Psoas muscle (tissue), 8 donors: Measurements from ENCODE around the gene UROC1. TPM values are rescaled to one million over a fixed set of nuclear protein-coding genes. Genes with fewer than 3 reads are reported as not detected.

Source experiments
- ATAC-seq, 4 donors: fragments of 200-7000 bp; cut with Tn5 transposase; one replicate each; pipeline ENCODE4 v1.9.1; 2020; ENCODE audit warnings: moderate library complexity in 3 of 4, mild to moderate bottlenecking in 2 of 4
- DNase-seq, 2 donors: peaks; one replicate each; pipeline ENCODE4 v3.0.0-alpha.2; 2020
- H3K27ac ChIP-seq: fragments of 200-600 bp; one replicate; pipeline ENCODE4 v1.8.0; 2022
- H3K27me3 ChIP-seq, 3 donors: fragments of 200-600 bp in 1 of 3; one replicate each; pipeline versions ENCODE4 v1.6.1 to v1.8.0; 2013 to 2022; ENCODE audit warnings: low read length in 2 of 3, mild to moderate bottlenecking in 2 of 3, moderate library complexity in 1 of 3; ENCODE audit not compliant: insufficient read depth in 3 of 3
- H3K36me3 ChIP-seq, 2 donors: fragments of 200-600 bp in 1 of 2; one replicate each; pipeline versions ENCODE4 v1.6.1 to v1.8.0; 2013 to 2022; ENCODE audit warnings: low read depth in 1 of 2, mild to moderate bottlenecking in 1 of 2, moderate library complexity in 1 of 2; ENCODE audit not compliant: insufficient read depth in 1 of 2
- H3K4me1 ChIP-seq: fragments of 200-600 bp; one replicate; pipeline ENCODE4 v1.8.0; 2022
- H3K4me3 ChIP-seq: fragments of 200-600 bp; one replicate; pipeline ENCODE4 v1.8.0; 2022; ENCODE audit warnings: mild to moderate bottlenecking
- H3K9me3 ChIP-seq: fragments of 200-600 bp; one replicate; pipeline ENCODE4 v1.8.0; 2022
- CTCF ChIP-seq: fragments of 200-600 bp; IDR thresholded peaks from one replicate; pipeline ENCODE4 v1.8.0; 2022; ENCODE audit warnings: antibody characterized with exemption
- WGBS, 3 donors: extraction: QIAGEN DNeasy Blood & Tissue Kit; methylation state at CpG; one replicate each; pipeline versions ENCODE4 v1.1.6 to v1.1.7; 2013; 5-methylcytosine and 5-hydroxymethylcytosine counted together
- intact Hi-C, 2 donors: fragments of 100-400 bp; cut with DNase I; formaldehyde crosslinking; loops; one replicate each; pipeline versions ENCODE4 v1.11.0 to v1.14.2; 2022
- polyA plus RNA-seq, 3 donors: library from polyadenylated mRNA; stranded (reverse); fragments of 200-250 nt; gene quantifications; one replicate each; pipeline ENCODE4 v1.2.3, GENCODE V29; 2013
- total RNA-seq, 4 donors: library from RNA; stranded (reverse); fragmentation: NEBNext Ultra II Directional in 2 of 4; extraction: Animal tissue kit (Norgen Biotek cat#: 25700) in 2 of 4; gene quantifications; one replicate each; pipeline versions ENCODE4 v1.2.1 to v1.2.4, GENCODE V29; 2021 to 2023
- donor health status: healthy with polysubstance abuse.
- donor health status: DM: no; HTN: no; CAD: no; lungs with moderate emphysema.
- donor health status: Bipolar disorder and iron deficiency.
- donor health status: healthy.
- donor health status: DM: yes; HTN: yes; CAD: no.
- donor health status: DM: no; HTN: no; CAD: no.
- donor health status: DM: no; HTN: no; CAD: no.
- donor health status: DM: yes; HTN: yes; CAD: no.

Gene UROC1
- total and polyA plus RNA-seq, 7 donors = 0.03 to 0.13 (median 0.08) TPM; not detected in 4

- H3K4me3 ChIP-seq = peak within 1 kb of the TSS; percentile 65
- TF ChIP-seq CTCF = peak; percentile 4
- H3K27me3 ChIP-seq = peaks cover 0 to 4% (median 0%) of the 10 kb centered on the region in 3 donors
- intact Hi-C loops = loop anchor here (5.0 to 10.0 kb wide), 4 partner anchors 131 to 1023 kb away; partner anchors contain the start of gene TXNRD3 (in 1 of the 2)
- no peaks in the 10 kb centered on the region for H3K9me3 ChIP-seq
- ATAC-seq = peak; percentile 71 to 86 (median 82)
- 6 to 11% (median 7%) methylated on average over 28 to 56 of the region's 56 CpGs for WGBS, 3 donors
- peak; percentile 53 to 62 for DNase-seq
- H3K36me3 ChIP-seq = no peaks in the 10 kb centered on the region
- H3K4me1 ChIP-seq = peaks cover 3% of the 10 kb centered on the region
- H3K27ac ChIP-seq = no peak within 1 kb of the TSS
Measured at GRCh38 chr3:126523745-126524428, 6.3 kb upstream of the UROC1 start, which contains the start of gene CHST13. Gene CHST13 (plus strand): TSS chr3:126524155. CDS start chr3:126524333, 178 bp downstream.

GRCh38 chr3:126522363-126522788 is 4.8 kb upstream of the UROC1 start:
- intact Hi-C loops = loop anchor here (5.0 to 10.0 kb wide), 4 partner anchors 132 to 1025 kb away; partner anchors contain the start of gene TXNRD3 (in 1 of the 2)
- Histone ChIP-seq H3K4me1 (peaks cover 3% of the 10 kb centered on the region), H3K9me3 (no peaks in the 10 kb centered on the region), H3K4me3 (no peak overlapping the region), H3K27ac (no peak overlapping the region), H3K27me3 (peaks cover 0 to 4% (median 0%) of the 10 kb centered on the region in 3 donors), H3K36me3 (no peaks in the 10 kb centered on the region)
- ATAC-seq (peak; percentile 48 to 80 (median 65)), DNase-seq (peak; percentile 53 to 71)
- WGBS, 3 donors = 0 to 3% (median 0%) methylated on average over 6 of the region's 6 CpGs
- TF ChIP-seq CTCF = peak; percentile 92

- TF ChIP-seq CTCF = no peak
- no peak for ATAC-seq
- H3K27me3 ChIP-seq = peaks cover 0 to 4% (median 0%) of the 10 kb centered on the region in 3 donors
- peaks cover 3% of the 10 kb centered on the region for H3K4me1 ChIP-seq
- no peak overlapping the region for H3K27ac ChIP-seq
- peak in 1 of 2 donors; percentile 39 for DNase-seq
- no peaks in the 10 kb centered on the region for H3K36me3 ChIP-seq
- H3K4me3 ChIP-seq = no peak overlapping the region
- WGBS, 3 donors = 68 to 76% (median 72%) methylated on average over 10 to 11 of the region's 11 CpGs
- no peaks in the 10 kb centered on the region for H3K9me3 ChIP-seq
- intact Hi-C loops = loop anchor here (5.0 to 10.0 kb wide), 4 partner anchors 133 to 1026 kb away; partner anchors contain the start of gene TXNRD3 (in 1 of the 2)
Measured at GRCh38 chr3:126521122-126521891, 3.7 kb upstream of the UROC1 start.

- H3K36me3 ChIP-seq = no peaks in the 10 kb centered on the region
- 90% methylated on average over 10 of the region's 10 CpGs for WGBS, 3 donors
- ATAC-seq (no peak), DNase-seq (peak in 1 of 2 donors; percentile 30)
- peaks cover 3% of the 10 kb centered on the region for H3K4me1 ChIP-seq
- TF ChIP-seq CTCF = no peak
- H3K27ac ChIP-seq = no peak overlapping the region
- no peak overlapping the region for H3K4me3 ChIP-seq
- H3K27me3 ChIP-seq = peaks cover 0 to 3% (median 0%) of the 10 kb centered on the region in 3 donors
- intact Hi-C loops = loop anchor here (5.0 to 10.0 kb wide), 4 partner anchors 135 to 1028 kb away; partner anchors contain the start of gene TXNRD3 (in 1 of the 2)
- no peaks in the 10 kb centered on the region for H3K9me3 ChIP-seq
Measured at GRCh38 chr3:126519506-126520455, 2.2 kb upstream of the UROC1 start.
